H1 (cell line): ENCODE results near the gene EXOC2.

Experiments
- ASH2L ChIP-seq: fragments of 200-600, 300-600 bp; sonication (generic); IDR thresholded peaks from one replicate; pipeline ENCODE4 v1.7.1; 2017; ENCODE audit warnings: low read length
- CBX8 ChIP-seq: fragments of 300-800, 300-1000 bp; sonication (generic); IDR thresholded peaks from 2 replicates; pipeline ENCODE4 v1.7.1; 2016; ENCODE audit warnings: low read depth, low read length, borderline replicate concordance
- GTF2F1 ChIP-seq: IDR thresholded peaks from 2 replicates; pipeline ENCODE4 v1.6.1; 2012; ENCODE audit warnings: low read depth, low read length, improper control_type of control experiment, borderline replicate concordance
- KDM4A ChIP-seq: IDR thresholded peaks from one replicate; pipeline ENCODE4 v1.7.1; 2012; ENCODE audit warnings: low read depth, mild to moderate bottlenecking, moderate library complexity, low read length, inconsistent platforms; ENCODE audit not compliant: severe bottlenecking
- NRF1 ChIP-seq: IDR thresholded peaks from 2 replicates; pipeline ENCODE4 v1.6.1; 2011; ENCODE audit warnings: mild to moderate bottlenecking, low read depth, low read length, improper control_type of control experiment
- SIN3A ChIP-seq, 2 experiments: IDR thresholded peaks in 1 of 2; conservative IDR thresholded peaks in 1 of 2; 2 replicates each; pipeline ENCODE4 v1.6.1; 2011 to 2012; ENCODE audit warnings: low read length in 2 of 2, improper control_type of control experiment in 1 of 2, low read depth in 1 of 2, mild to moderate bottlenecking in 1 of 2
- SP2 ChIP-seq: IDR thresholded peaks from 2 replicates; pipeline ENCODE4 v1.6.1; 2012; ENCODE audit warnings: mild to moderate bottlenecking, low read length, inconsistent platforms
- USF2 ChIP-seq: IDR thresholded peaks from 2 replicates; pipeline ENCODE4 v1.6.1; 2011; ENCODE audit warnings: low read length, improper control_type of control experiment
- TF ChIP-seq, protein P1 (sequence below), 3 experiments: IDR thresholded peaks; 1 replicate in 2 of 3; 2 replicates in 1 of 3; pipeline versions ENCODE4 v1.5.1 to v1.6.1; 2011; ENCODE audit warnings: low read length in 3 of 3, mild to moderate bottlenecking in 3 of 3, inconsistent platforms in 2 of 3, low read depth in 1 of 3, moderate library complexity in 1 of 3; ENCODE audit not compliant: insufficient read depth in 1 of 3; ENCODE audit errors: control extremely low read depth in 1 of 3
- TF ChIP-seq, protein P2 (sequence below): IDR thresholded peaks from 2 replicates; pipeline ENCODE4 v1.6.1; 2012; ENCODE audit warnings: low read length, inconsistent platforms

GRCh38 chr6:692356-692851 lies 535 bp downstream of the EXOC2 start:
- TF ChIP-seq, protein P1, sequence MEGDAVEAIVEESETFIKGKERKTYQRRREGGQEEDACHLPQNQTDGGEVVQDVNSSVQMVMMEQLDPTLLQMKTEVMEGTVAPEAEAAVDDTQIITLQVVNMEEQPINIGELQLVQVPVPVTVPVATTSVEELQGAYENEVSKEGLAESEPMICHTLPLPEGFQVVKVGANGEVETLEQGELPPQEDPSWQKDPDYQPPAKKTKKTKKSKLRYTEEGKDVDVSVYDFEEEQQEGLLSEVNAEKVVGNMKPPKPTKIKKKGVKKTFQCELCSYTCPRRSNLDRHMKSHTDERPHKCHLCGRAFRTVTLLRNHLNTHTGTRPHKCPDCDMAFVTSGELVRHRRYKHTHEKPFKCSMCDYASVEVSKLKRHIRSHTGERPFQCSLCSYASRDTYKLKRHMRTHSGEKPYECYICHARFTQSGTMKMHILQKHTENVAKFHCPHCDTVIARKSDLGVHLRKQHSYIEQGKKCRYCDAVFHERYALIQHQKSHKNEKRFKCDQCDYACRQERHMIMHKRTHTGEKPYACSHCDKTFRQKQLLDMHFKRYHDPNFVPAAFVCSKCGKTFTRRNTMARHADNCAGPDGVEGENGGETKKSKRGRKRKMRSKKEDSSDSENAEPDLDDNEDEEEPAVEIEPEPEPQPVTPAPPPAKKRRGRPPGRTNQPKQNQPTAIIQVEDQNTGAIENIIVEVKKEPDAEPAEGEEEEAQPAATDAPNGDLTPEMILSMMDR (IDR thresholded peaks at IDR 0.05; ENCODE audit: control extremely low read depth in 1 of 3, insufficient read depth in 1 of 3, low read depth in 1 of 3, low read length in 3 of 3): no peak
- TF ChIP-seq SIN3A (conservative IDR thresholded peaks at IDR 0.05 in 1 of 2, IDR thresholded peaks at IDR 0.05 in 1 of 2; ENCODE audit: low read depth in 1 of 2, low read length in 2 of 2) (no peak), GTF2F1 (no peak), KDM4A (peak; percentile 40), ASH2L (peak; percentile 74), CBX8 (no peak), USF2 (no peak), SP2 (no peak), NRF1 (peak; percentile 22; the same call in 1 of the 2 replicates)
- TF ChIP-seq, protein P2, sequence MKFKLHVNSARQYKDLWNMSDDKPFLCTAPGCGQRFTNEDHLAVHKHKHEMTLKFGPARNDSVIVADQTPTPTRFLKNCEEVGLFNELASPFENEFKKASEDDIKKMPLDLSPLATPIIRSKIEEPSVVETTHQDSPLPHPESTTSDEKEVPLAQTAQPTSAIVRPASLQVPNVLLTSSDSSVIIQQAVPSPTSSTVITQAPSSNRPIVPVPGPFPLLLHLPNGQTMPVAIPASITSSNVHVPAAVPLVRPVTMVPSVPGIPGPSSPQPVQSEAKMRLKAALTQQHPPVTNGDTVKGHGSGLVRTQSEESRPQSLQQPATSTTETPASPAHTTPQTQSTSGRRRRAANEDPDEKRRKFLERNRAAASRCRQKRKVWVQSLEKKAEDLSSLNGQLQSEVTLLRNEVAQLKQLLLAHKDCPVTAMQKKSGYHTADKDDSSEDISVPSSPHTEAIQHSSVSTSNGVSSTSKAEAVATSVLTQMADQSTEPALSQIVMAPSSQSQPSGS: no peak
